ENCODE results near the gene SRSF5. TPM values are rescaled to one million over a fixed set of nuclear protein-coding genes. Genes with fewer than 3 reads are reported as not detected.

SRSF5 gene
- total RNA-seq, 4 donors from 2014 or later = 57.5 to 113 (median 84.6) TPM

DNA sequence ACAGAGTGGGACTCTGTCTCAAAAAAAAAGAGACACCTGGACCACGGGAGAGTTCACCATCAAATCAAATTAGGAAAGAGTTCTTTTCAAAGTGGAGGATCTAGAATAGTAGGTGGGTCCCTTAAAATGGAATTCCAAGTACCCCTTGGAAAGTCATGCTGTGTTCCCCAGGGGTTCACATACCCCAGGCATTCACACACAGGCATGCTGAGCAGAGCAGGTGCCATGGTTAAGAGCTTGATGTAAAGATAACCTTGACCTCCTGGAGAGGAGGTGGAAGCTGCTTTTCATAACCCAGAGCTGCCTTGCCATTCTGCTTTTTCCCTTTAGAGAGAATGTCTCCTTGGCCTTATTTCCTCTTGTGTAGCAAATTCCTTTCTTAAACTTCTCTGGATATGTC is 14.2 kb upstream of the SRSF5 start:
- intact Hi-C loops (cut with DNase I; ENCODE audit: low total_unique reads) (no loop called here), in situ Hi-C loops (cut with MboI; ENCODE audit: low sequenced_read_pairs in 4 of 4) (no loop called here)
- TF ChIP-seq, protein P1, sequence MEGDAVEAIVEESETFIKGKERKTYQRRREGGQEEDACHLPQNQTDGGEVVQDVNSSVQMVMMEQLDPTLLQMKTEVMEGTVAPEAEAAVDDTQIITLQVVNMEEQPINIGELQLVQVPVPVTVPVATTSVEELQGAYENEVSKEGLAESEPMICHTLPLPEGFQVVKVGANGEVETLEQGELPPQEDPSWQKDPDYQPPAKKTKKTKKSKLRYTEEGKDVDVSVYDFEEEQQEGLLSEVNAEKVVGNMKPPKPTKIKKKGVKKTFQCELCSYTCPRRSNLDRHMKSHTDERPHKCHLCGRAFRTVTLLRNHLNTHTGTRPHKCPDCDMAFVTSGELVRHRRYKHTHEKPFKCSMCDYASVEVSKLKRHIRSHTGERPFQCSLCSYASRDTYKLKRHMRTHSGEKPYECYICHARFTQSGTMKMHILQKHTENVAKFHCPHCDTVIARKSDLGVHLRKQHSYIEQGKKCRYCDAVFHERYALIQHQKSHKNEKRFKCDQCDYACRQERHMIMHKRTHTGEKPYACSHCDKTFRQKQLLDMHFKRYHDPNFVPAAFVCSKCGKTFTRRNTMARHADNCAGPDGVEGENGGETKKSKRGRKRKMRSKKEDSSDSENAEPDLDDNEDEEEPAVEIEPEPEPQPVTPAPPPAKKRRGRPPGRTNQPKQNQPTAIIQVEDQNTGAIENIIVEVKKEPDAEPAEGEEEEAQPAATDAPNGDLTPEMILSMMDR (IDR thresholded peaks at IDR 0.05 in 4 of 5, conservative IDR thresholded peaks at IDR 0.05 in 1 of 5) = no peak
- TF ChIP-seq POLR2A (IDR thresholded peaks at IDR 0.05) = no peak
- H3K9me3 ChIP-seq = no peaks in the 10 kb centered on the region
- no peaks in the 10 kb centered on the region for H3K27me3 ChIP-seq
- no peak for DNase-seq
- ATAC-seq = no peak
- no peak overlapping the region for H3K27ac ChIP-seq
- H3K4me3 ChIP-seq = no peak overlapping the region
- H3K36me3 ChIP-seq = no peaks in the 10 kb centered on the region
- H3K4me1 ChIP-seq = no peaks in the 10 kb centered on the region

DNA sequence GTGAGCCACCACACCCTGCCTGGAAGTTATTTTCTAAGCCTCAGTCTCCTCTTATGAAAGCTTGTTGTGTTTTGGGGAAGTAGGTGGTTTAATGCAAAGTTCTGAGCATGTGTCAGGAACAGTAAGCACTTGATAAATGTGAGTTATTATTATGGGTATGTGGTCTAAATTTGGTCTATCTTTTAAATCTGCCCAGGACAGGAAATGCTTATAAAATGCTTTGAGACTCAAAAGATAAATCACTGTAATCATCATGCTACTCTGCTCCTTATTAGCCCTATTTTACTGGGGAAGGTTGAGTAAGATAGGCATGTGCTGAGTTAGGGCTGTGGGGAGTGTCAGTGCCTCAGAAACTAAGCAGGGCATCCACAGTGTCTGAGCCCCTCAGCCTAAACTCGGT is 13.1 kb upstream of the SRSF5 start:
- Histone ChIP-seq H3K4me1 (no peaks in the 10 kb centered on the region), H3K27ac (no peak overlapping the region), H3K4me3 (no peak overlapping the region), H3K9me3 (no peaks in the 10 kb centered on the region), H3K27me3 (no peaks in the 10 kb centered on the region), H3K36me3 (no peaks in the 10 kb centered on the region)
- in situ Hi-C loops (cut with MboI; ENCODE audit: low sequenced_read_pairs in 4 of 4) (no loop called here), intact Hi-C loops (cut with DNase I; ENCODE audit: low total_unique reads) (no loop called here)
- no peak for DNase-seq
- TF ChIP-seq POLR2A (IDR thresholded peaks at IDR 0.05) = no peak
- TF ChIP-seq, protein P1 (IDR thresholded peaks at IDR 0.05 in 4 of 5, conservative IDR thresholded peaks at IDR 0.05 in 1 of 5) = no peak
- ATAC-seq = no peak

DNA sequence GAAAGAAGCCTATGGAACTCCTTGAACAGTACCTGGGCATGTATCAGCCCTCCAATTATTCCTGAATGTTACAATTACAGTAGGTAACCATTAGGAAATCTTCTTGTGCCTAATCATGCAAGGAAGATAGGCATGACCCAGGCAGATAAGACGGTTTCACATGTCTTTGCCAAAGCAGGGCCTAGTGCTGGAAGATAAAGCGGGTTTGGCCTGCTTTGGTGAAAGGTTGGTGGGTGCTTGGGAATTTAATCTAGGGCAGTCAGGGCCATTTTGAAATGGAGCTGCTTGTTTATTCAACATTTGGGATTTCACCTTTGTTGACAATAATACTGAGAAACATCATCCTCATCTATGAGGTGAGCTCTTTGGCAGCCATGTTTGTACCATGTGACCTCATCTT is 12.5 kb upstream of the SRSF5 start:
- no peak for TF ChIP-seq POLR2A (IDR thresholded peaks at IDR 0.05)
- TF ChIP-seq, protein P1 (IDR thresholded peaks at IDR 0.05 in 4 of 5, conservative IDR thresholded peaks at IDR 0.05 in 1 of 5) = no peak
- DNase-seq (no peak), ATAC-seq (no peak)
- in situ Hi-C loops (cut with MboI; ENCODE audit: low sequenced_read_pairs in 4 of 4) = no loop called here
- no peaks in the 10 kb centered on the region for H3K36me3 ChIP-seq
- H3K27ac ChIP-seq = no peak overlapping the region
- H3K4me3 ChIP-seq = no peak overlapping the region
- H3K4me1 ChIP-seq = no peaks in the 10 kb centered on the region
- intact Hi-C loops (cut with DNase I; ENCODE audit: low total_unique reads) = no loop called here
- H3K27me3 ChIP-seq = no peaks in the 10 kb centered on the region
- no peaks in the 10 kb centered on the region for H3K9me3 ChIP-seq

DNA sequence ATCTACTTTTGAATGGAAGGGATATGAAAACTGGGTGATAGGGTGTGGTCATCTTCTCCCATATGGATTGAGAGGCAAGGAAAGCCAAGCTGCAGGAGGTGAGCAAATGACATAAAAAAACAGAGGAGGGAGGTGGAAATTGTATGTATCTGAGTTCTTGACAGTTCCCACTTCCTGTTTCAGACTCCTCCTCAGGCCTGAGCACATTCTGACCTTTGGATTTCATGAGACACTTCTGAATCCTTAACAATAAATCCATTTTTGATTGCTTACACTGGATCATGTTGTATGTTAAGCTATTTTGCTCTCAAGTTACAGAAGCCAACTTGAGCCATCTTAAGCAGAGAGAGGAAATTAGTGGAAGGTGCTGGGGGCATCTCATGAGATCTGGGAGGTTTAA is 11.6 kb upstream of the SRSF5 start:
- Histone ChIP-seq H3K27me3 (no peaks in the 10 kb centered on the region), H3K9me3 (no peaks in the 10 kb centered on the region), H3K4me1 (no peaks in the 10 kb centered on the region), H3K36me3 (no peaks in the 10 kb centered on the region), H3K4me3 (no peak overlapping the region), H3K27ac (no peak overlapping the region)
- DNase-seq (no peak), ATAC-seq (no peak)
- intact Hi-C loops (cut with DNase I; ENCODE audit: low total_unique reads) = no loop called here
- TF ChIP-seq, protein P1 (IDR thresholded peaks at IDR 0.05 in 4 of 5, conservative IDR thresholded peaks at IDR 0.05 in 1 of 5) = no peak
- no peak for TF ChIP-seq POLR2A (IDR thresholded peaks at IDR 0.05)
- in situ Hi-C loops (cut with MboI; ENCODE audit: low sequenced_read_pairs in 4 of 4) = no loop called here

DNA sequence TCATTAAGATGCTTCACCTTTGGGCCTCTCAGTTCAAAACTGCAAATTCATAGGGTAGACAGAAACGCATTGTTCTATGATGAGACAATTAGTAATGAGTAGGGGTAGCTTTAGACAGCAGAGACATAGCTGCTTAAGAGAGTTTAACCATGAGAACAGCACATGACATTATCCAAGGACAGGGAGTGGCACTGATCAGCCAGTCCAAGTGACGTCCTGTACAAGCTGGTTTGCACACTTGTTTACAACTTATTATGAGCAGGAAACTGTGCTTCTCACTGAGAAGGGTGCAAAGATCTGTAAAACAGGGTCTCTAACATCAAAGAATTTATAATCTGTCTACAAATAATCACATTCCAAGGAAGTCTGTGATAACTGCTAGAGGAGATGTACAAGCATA is 11.2 kb upstream of the SRSF5 start:
- in situ Hi-C loops (cut with MboI; ENCODE audit: low sequenced_read_pairs in 4 of 4) = no loop called here
- H3K36me3 ChIP-seq = no peaks in the 10 kb centered on the region
- TF ChIP-seq, protein P1 (IDR thresholded peaks at IDR 0.05 in 4 of 5, conservative IDR thresholded peaks at IDR 0.05 in 1 of 5) = no peak
- no peak for TF ChIP-seq POLR2A (IDR thresholded peaks at IDR 0.05)

More for the DNA sequence above, 11.2 kb upstream of the SRSF5 start:
- Histone ChIP-seq H3K9me3 (no peaks in the 10 kb centered on the region), H3K4me3 (no peak overlapping the region), H3K4me1 (no peaks in the 10 kb centered on the region), H3K27me3 (no peaks in the 10 kb centered on the region), H3K27ac (no peak overlapping the region)
- ATAC-seq (no peak), DNase-seq (no peak)
- intact Hi-C loops (cut with DNase I; ENCODE audit: low total_unique reads) = no loop called here

Measured in gastrocnemius medialis (tissue), 4 donors.